Spleen (tissue), 11 donors: ENCODE results near the gene MUCL1. TPM values are rescaled to one million over a fixed set of nuclear protein-coding genes. Genes with fewer than 3 reads are reported as not detected.
A peak's percentile ranks its signal among the peaks of the same experiment; 100 is the strongest.
"Not testable (repeated sequence)": the region's sequence is repeated elsewhere in the genome, so short reads cannot be mapped to it uniquely, and the experiment has no call there.

ENCODE experiments used
- DNase-seq: peaks from one replicate; pipeline ENCODE4 v3.0.0-alpha.2; 2020
- H3K27ac ChIP-seq, 8 donors: fragments of 200-600 bp; sonication (generic) in 7 of 8; 1 replicate in 4 of 8; 2 replicates in 4 of 8; pipeline versions ENCODE4 v1.5.0 to v1.8.0; 2016 to 2021; ENCODE audit warnings: inconsistent platforms in 4 of 8, mild to moderate bottlenecking in 4 of 8, moderate library complexity in 1 of 8
- H3K27me3 ChIP-seq, 7 donors: fragments of 200-600 bp; sonication (generic) in 6 of 7; replicated peaks in 1 of 7; 1 replicate in 4 of 7; 2 replicates in 3 of 7; pipeline versions ENCODE4 v1.5.0 to v1.8.0; 2016 to 2021; ENCODE audit warnings: inconsistent platforms in 3 of 7, mild to moderate bottlenecking in 1 of 7
- H3K36me3 ChIP-seq, 6 donors: fragments of 200-600 bp; sonication (generic) in 5 of 6; 1 replicate in 4 of 6; 2 replicates in 2 of 6; pipeline versions ENCODE4 v1.5.0 to v1.8.0; 2016 to 2021; ENCODE audit warnings: inconsistent platforms in 2 of 6
- H3K4me1 ChIP-seq, 6 donors: fragments of 200-600 bp; sonication (generic) in 5 of 6; 1 replicate in 3 of 6; 2 replicates in 3 of 6; pipeline versions ENCODE4 v1.5.0 to v1.8.0; 2016 to 2021; ENCODE audit warnings: inconsistent platforms in 3 of 6
- H3K4me3 ChIP-seq, 8 donors: fragments of 200-600 bp; sonication (generic) in 7 of 8; 1 replicate in 4 of 8; 2 replicates in 4 of 8; pipeline versions ENCODE4 v1.5.0 to v1.8.0; 2016 to 2021; ENCODE audit warnings: inconsistent platforms in 4 of 8, mild to moderate bottlenecking in 4 of 8, moderate library complexity in 2 of 8
- H3K9me3 ChIP-seq, 8 donors: fragments of 200-600 bp; sonication (generic) in 7 of 8; 1 replicate in 4 of 8; 2 replicates in 4 of 8; pipeline versions ENCODE4 v1.5.0 to v1.8.0; 2016 to 2021; ENCODE audit warnings: inconsistent platforms in 4 of 8
- CTCF ChIP-seq, 11 experiments: fragments of 200-600 bp in 7 of 11; fragments of 450-650 bp in 4 of 11; sonication (generic) in 4 of 11; IDR thresholded peaks in 8 of 11; conservative IDR thresholded peaks in 3 of 11; 1 replicate in 7 of 11; 2 replicates in 4 of 11; pipeline versions ENCODE4 v1.4.0 to v1.8.0; 2016 to 2021; ENCODE audit warnings: antibody characterized with exemption in 11 of 11, inconsistent platforms in 4 of 11, mild to moderate bottlenecking in 1 of 11
- POLR2A ChIP-seq, 3 donors: fragments of 450-650 bp; IDR thresholded peaks; one replicate each; pipeline ENCODE4 v1.5.1; 2017; ENCODE audit warnings: antibody characterized with exemption in 3 of 3, mild to moderate bottlenecking in 1 of 3
- POLR2AphosphoS5 ChIP-seq, 3 donors: sonication (generic); formaldehyde crosslinking; IDR thresholded peaks; one replicate each; pipeline ENCODE4 v1.5.1; 2017; ENCODE audit warnings: antibody characterized with exemption in 3 of 3
- WGBS, 5 donors: extraction: QIAGEN DNeasy Blood & Tissue Kit in 3 of 5; methylation state at CpG; one replicate each; pipeline versions ENCODE4 v1.1.5 to v1.1.7; 2013 to 2018; 5-methylcytosine and 5-hydroxymethylcytosine counted together
- intact Hi-C: fragments of 100-400 bp; cut with DNase I; formaldehyde crosslinking; loops from one replicate; pipeline ENCODE4 v1.15.0; 2023; ENCODE audit warnings: low total_unique reads
- polyA plus RNA-seq, 3 donors: library from polyadenylated mRNA; stranded (reverse); fragments of 200-250 nt; gene quantifications; one replicate each; pipeline ENCODE4 v1.2.1, GENCODE V29; 2013
- total RNA-seq, 7 donors: library from RNA; depleted of rRNA in 3 of 7; stranded (reverse); fragments of >200 nt in 3 of 7; fragmentation: NEBNext Ultra II Directional in 4 of 7; extraction: Animal tissue kit (Norgen Biotek cat#: 25700) in 4 of 7; gene quantifications; one replicate each; pipeline versions ENCODE4 v1.1.0 to v1.2.1, GENCODE V29; 2016 to 2021
- donor health status: healthy with polysubstance abuse.
- donor health status: DM: no; HTN: no; CAD: no; lungs with moderate emphysema.
- donor health status: DM: no; HTN: no; CAD: no.
- donor health status: Bipolar disorder and iron deficiency.
- donor health status: healthy.
- donor health status: DM: no; HTN: no; CAD: no.
- donor health status: DM: yes; HTN: yes; CAD: no.

Gene MUCL1
- total and polyA plus RNA-seq, 10 donors: not detected

GRCh38 chr12:54879150-54879549 lies 24.8 kb downstream of the MUCL1 start:
- TF ChIP-seq POLR2AphosphoS5 (IDR thresholded peaks at IDR 0.05): no peak
- TF ChIP-seq CTCF (IDR thresholded peaks at IDR 0.05 in 8 of 11, conservative IDR thresholded peaks at IDR 0.05 in 3 of 11): no peak
- no peak for TF ChIP-seq POLR2A (IDR thresholded peaks at IDR 0.05)
- intact Hi-C loops: no loop called here
- WGBS, 5 donors: 43 to 52% (median 45%) methylated on average over 3 of the region's 3 CpGs

GRCh38 chr12:54879579-54879978 lies 25.3 kb downstream of the MUCL1 start:
- peaks cover 0 to 10% (median 0%) of the 10 kb centered on the region in 6 donors for H3K4me1 ChIP-seq
- intact Hi-C loops: no loop called here
- H3K36me3 ChIP-seq: no peaks in the 10 kb centered on the region
- H3K9me3 ChIP-seq: no peaks in the 10 kb centered on the region
- H3K27me3 ChIP-seq: no peaks in the 10 kb centered on the region
- H3K4me3 ChIP-seq: no peak overlapping the region
- TF ChIP-seq POLR2AphosphoS5 (IDR thresholded peaks at IDR 0.05) (no peak), CTCF (IDR thresholded peaks at IDR 0.05 in 8 of 11, conservative IDR thresholded peaks at IDR 0.05 in 3 of 11) (no peak), POLR2A (IDR thresholded peaks at IDR 0.05) (no peak)
- no peak for DNase-seq
- peak overlapping the region in 1 of 8 donors; percentile 10 for H3K27ac ChIP-seq

More at GRCh38 chr12:54879150-54879549, 24.8 kb downstream of the MUCL1 start:
- no peaks in the 10 kb centered on the region for H3K9me3 ChIP-seq
- H3K4me3 ChIP-seq: no peak overlapping the region
- peaks cover 0 to 10% (median 0%) of the 10 kb centered on the region in 6 donors for H3K4me1 ChIP-seq
- no peak for DNase-seq
- no peaks in the 10 kb centered on the region for H3K36me3 ChIP-seq
- no peaks in the 10 kb centered on the region for H3K27me3 ChIP-seq
- H3K27ac ChIP-seq: peak overlapping the region in 1 of 8 donors; percentile 10

GRCh38 chr12:54882079-54882478 lies 27.8 kb downstream of the MUCL1 start:
- Histone ChIP-seq H3K27me3 (no peaks in the 10 kb centered on the region), H3K4me1 (peaks cover 0 to 10% (median 0%) of the 10 kb centered on the region in 6 donors), H3K4me3 (no peak overlapping the region), H3K27ac (peak overlapping the region in 2 of 8 donors; percentile 17 to 27), H3K9me3 (no peaks in the 10 kb centered on the region), H3K36me3 (no peaks in the 10 kb centered on the region)
- no peak for DNase-seq
- intact Hi-C loops: no loop called here
- WGBS, 5 donors: 20 to 48% (median 35%) methylated on average over 2 of the region's 2 CpGs
- TF ChIP-seq CTCF (IDR thresholded peaks at IDR 0.05 in 8 of 11, conservative IDR thresholded peaks at IDR 0.05 in 3 of 11) (peak in 3 of 11 experiments; percentile 33 to 38 (median 38)), POLR2A (IDR thresholded peaks at IDR 0.05) (no peak)

- H3K4me3 ChIP-seq, intact Hi-C loops, H3K9me3 ChIP-seq, H3K36me3 ChIP-seq, DNase-seq, H3K27me3 ChIP-seq: not testable (repeated sequence)
- Histone ChIP-seq H3K27ac (peak overlapping the region in 2 of 8 donors; percentile 17 to 27), H3K4me1 (peaks cover 0 to 10% (median 0%) of the 10 kb centered on the region in 6 donors)
- 67 to 88% (median 73%) methylated on average over 1 of the region's 1 CpG for WGBS, 5 donors
Measured at GRCh38 chr12:54882597-54882996, 28.3 kb downstream of the MUCL1 start.

- intact Hi-C loops, H3K27ac ChIP-seq, H3K36me3 ChIP-seq, H3K27me3 ChIP-seq, H3K4me3 ChIP-seq, H3K9me3 ChIP-seq, DNase-seq, H3K4me1 ChIP-seq: not testable (repeated sequence)
- 82 to 93% (median 87%) methylated on average over 11 of the region's 11 CpGs for WGBS, 5 donors
Measured at GRCh38 chr12:54888428-54888827, 34.1 kb downstream of the MUCL1 start.
